Stimulated activated naive CD4-positive, alpha-beta T cell (primary cell): Measurements from ENCODE around the gene FAM83E.

ENCODE experiments used
- DNase-seq, 6 experiments: peaks; one replicate each; lab custom pipeline; 2025; lab: John Stamatoyannopoulos, UW

Gene FAM83E

GRCh38 chr19:48575931-48576622, 38.8 kb downstream of the FAM83E start:
- no peak for DNase-seq

GRCh38 chr19:48573163-48573505, 41.7 kb downstream of the FAM83E start:
- no peak for DNase-seq

- no peak for DNase-seq
These were observed 43.3 kb downstream of the FAM83E start for GRCh38 chr19:48571378-48572162.

- DNase-seq, result no peak
These were observed 45.1 kb downstream of the FAM83E start for GRCh38 chr19:48569814-48570213.

GRCh38 chr19:48568345-48568886, 46.5 kb downstream of the FAM83E start:
- DNase-seq, result no peak

- no peak for DNase-seq
These were observed 49.8 kb downstream of the FAM83E start for GRCh38 chr19:48565090-48565489.
